ENCODE data around the gene DEPDC7.
A peak's percentile ranks its signal among the peaks of the same experiment; 100 is the strongest.
"Not testable (repeated sequence)": the region's sequence is repeated elsewhere in the genome, so short reads cannot be mapped to it uniquely, and the experiment has no call there.

Gene DEPDC7

DNA sequence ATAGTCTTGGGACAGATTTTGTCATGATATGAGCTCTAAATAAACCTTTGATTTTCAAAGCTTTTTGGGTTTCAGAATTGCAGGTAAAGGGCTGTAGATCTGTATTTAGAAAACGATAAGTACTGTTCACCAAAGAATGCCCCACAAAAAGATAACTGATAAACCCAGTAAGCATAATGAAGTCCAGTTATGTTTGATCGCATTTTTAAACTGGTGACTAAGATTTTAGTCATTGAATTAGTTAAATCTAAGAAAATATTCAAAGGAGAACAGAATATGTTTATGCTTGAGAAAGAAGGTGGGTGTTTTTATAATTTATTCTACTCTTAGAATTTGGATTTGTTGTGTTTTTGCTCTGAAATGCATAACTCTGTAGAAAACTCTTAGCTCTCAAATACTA lies 11.6 kb downstream of the DEPDC7 start:
- no peak for DNase-seq

GRCh38 chr11:33027846-33028536 lies 12.3 kb downstream of the DEPDC7 start:
- DNase-seq: no peak

DNA sequence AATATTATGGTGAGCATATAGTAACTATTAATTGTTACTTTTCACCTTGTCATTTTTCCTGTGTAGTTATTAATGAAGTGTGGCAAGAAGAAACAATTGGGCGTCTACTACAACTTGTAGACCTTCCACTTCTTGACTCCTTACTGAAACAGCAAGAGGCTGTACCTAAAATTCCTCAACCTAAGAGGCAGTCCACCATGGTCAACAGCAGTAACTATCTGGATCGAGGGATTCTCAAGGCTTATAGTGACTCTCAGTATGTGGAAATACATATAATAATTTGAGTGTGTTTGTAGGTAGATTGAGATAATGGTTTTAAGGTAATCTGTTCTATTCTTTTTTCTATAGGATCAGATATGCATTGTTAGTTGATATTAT lies 12.8 kb downstream of the DEPDC7 start:
- no peak for DNase-seq

DNA sequence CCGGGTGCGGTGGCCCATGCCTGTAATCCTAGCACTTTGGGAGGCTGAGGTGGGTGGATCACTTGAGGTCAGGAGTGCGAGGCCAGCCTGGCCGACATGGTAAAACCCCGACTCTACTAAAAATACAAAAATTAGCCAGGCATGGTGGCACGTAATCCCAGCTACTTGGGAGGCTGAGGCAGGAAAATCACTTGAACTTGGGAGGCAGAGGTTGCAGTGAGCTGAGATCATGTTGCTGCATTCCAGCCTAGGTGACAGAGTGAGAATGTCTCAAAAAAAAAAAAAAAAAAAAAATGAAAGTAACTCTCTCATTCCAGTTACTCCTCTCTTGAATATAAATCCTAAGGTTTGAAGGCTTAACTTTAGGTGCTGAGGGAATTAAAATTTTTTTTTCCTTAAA lies 13.5 kb downstream of the DEPDC7 start:
- not testable (repeated sequence) for DNase-seq

DNA sequence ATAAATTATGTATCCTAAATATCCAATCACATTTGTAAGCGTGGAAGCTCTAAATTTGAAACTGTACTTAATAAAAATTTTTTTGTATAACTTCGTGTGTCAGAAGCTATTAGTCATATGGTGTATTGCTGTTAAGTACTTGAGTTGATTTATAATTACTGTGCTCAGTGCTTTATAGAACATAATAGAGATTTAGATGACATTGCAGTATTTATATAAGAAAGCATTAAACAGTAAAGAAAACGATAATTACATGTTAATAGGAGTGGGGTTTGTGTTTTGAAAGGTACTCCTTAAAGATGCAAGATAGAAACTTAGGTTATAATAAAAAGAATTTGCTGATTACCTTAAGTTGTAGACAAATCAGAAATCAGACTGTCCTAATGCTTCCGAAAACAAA lies 17.8 kb downstream of the DEPDC7 start:
- DNase-seq: no peak

GRCh38 chr11:33035011-33035410 lies 19.3 kb downstream of the DEPDC7 start:
- DNase-seq: no peak

DNA sequence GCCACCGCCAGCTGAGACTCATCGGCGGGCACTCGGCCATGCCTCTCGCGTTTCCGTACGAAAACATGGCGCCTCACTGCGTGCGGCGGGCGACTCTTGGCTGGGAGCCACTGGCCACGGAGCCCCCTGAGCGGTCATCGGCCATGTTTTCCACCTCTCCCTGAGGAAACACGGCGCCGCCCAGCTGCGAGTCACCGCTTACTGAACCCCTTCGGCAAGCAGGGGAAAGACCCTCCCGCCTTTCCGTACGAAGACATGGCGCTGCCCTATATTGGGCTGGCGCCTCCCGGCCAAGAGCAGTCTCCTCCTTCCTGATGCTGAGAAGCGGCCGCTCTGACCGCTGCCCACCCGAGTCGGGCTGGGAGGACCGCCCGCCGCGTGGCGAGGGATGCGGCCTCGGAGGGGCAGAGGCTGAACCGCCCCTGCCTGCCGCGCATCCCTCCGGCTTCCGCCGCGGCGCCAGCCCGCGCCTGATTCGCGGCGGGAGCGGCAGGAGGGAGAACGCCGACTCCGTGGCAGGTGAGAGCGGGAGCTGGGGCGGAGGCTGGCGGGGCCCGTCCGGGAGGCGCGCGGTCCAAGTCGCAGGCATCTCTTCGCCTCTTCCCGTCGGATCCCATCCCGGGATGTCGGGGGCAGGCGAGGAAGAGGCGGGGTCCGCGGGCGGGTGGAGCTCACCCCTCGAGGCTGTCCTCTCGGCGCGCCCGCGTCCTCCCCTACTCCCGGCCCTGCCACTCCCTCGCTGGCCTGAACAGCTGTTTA lies 23.8 kb downstream of the DEPDC7 start, which contains the start of gene TCP11L1:
TCP11L1 (plus strand) TSS at position 299 of the 759 bp plus-strand sequence. CDS start 4,202 bp downstream, outside the sequence.
- peak; percentile 97 for DNase-seq

DNA sequence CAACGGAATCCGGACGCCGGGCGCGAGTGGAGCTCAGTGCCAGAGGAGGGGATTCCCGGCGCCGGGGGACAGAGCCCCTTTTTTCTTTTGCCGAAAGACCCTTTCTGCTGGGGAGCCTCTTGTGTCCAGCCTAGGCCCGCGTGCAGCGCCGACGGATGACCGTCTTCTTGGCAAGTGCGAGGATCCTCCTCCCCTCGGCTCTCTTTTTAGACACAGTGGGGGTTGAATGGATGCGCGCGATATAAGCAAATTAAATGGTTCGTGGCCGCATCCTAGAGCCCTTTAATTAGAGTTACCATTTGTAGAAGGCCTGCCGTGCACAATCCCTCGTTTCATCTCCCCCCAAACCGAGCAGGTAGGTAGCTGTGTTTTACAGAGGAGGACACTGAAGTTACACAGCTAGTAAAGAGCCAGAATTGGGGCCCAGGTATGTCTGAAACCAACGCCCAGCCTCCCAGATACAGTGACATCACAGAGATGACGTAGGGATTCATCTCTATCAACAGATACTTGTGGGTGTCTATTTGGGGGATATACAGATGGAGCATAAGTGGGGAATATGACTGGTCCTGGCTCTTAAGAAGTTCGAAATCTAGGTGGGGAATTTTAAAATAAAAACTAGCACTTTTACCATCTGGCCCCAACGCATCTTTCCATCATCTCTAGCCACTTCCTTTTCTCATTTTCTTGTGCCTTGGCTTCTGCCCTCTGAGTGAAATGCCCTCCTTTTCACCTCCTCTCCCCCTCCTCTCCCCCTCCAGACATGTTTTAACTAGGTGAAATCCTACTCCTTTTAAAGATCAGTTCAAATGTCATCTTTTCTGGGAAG lies 24.6 kb downstream of the DEPDC7 start:
- DNase-seq: no peak

- DNase-seq: no peak
These were observed 25.3 kb downstream of the DEPDC7 start for GRCh38 chr11:33040862-33041453.

- DNase-seq: no peak
These were observed 27.6 kb downstream of the DEPDC7 start for GRCh38 chr11:33043221-33043830.

GRCh38 chr11:33044285-33044756 lies 28.6 kb downstream of the DEPDC7 start:
- no peak for DNase-seq

GRCh38 chr11:33045551-33046255 lies 30.0 kb downstream of the DEPDC7 start:
- DNase-seq: no peak

GRCh38 chr11:33048701-33049100 lies 33.0 kb downstream of the DEPDC7 start:
- not testable (repeated sequence) for DNase-seq

DNA sequence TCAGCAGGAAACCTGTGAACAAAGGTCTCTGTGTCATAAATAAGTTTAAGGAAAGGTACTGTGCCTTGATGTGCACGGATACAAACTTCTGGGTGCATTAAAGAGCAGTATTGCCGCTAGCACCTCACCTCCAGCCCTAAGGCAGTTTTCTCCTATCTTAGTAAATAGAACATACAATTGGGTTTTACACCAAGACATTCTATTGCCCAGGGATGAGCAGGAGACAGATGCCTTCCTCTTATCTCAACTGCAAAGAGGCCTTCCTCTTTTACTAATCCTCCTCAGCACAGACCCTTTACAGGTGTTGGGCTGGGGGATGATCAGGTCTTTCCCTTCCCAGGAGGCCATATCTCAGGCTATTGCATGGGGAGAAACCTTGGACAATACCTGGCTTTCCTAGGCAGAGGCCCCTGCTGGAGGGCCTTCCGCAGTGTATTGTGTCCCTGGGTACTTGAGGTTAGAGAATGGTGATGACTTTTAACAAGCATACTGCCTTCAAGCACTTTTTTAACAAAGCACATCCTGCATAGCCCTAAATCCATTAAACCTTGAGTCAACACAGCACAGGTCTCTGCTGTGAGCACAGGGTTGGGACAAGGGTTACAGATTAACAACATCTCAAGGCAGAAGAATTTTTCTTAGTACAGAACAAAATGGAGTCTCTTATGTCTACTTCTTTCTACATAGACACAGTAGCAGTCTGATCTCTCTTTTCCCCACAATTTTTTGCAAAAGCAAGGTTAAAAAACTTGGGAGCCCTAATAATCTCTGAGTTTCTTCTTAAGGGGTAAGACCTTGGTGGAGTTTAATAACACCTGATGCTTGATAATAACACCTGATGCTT lies 34.1 kb downstream of the DEPDC7 start:
- DNase-seq: not testable (repeated sequence)

DNA sequence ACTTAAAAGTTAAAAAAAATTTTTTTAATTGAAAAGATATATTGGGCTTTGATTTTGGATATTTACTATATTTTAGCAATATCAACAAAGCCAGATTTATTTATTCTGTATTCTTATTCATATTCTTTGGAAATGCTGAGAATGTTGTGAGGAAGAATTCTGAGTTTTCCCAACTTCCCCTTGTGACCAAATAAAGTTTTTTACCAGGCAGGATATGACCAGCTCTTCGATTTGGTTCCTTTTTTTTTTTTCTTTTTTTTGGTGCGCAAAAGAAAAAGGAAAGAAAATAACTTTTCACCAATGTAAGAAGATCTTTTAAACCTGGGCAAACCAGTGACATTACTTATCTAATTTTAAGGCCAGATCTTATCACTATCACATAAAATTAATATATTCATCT lies 36.6 kb downstream of the DEPDC7 start:
- DNase-seq: no peak

DNA sequence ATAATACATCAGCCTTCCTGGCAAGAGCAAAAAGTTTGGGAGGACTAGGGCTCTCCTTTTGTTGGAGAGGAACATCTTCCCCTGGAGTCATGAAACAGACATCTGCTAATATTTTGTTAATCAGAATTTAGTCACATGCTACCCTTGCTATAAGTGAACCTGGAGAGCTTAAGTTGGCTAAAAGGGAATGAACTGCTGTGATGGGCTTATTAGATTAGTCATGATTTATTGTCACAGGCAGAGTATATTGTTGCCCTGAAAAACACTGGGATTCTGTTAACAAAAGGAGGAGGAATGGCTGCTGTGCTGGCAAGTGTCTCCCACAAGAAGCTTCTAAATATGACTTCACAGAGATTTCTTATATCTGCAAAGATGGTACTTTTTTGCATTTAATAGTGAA lies 39.7 kb downstream of the DEPDC7 start:
- DNase-seq: no peak

DNA sequence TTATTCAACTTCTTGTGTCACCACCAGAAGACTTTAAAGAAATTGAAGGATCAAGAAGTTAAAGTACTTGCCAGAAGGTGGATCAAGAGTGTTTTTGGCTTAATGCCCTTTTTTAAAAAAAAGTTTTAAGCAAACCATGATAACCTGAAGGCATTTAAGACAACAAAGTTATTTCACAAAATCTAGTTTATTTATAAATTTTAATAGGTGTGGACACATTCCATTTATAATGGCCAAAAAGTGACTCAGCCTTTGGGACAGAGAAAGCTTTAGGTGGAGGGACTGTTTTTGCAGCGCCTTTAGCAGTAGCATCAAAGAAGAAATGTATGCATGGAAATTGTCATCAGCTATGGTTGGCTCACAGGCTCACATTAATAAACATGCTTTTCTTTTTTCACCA lies 41.6 kb downstream of the DEPDC7 start:
- DNase-seq: no peak

DNA sequence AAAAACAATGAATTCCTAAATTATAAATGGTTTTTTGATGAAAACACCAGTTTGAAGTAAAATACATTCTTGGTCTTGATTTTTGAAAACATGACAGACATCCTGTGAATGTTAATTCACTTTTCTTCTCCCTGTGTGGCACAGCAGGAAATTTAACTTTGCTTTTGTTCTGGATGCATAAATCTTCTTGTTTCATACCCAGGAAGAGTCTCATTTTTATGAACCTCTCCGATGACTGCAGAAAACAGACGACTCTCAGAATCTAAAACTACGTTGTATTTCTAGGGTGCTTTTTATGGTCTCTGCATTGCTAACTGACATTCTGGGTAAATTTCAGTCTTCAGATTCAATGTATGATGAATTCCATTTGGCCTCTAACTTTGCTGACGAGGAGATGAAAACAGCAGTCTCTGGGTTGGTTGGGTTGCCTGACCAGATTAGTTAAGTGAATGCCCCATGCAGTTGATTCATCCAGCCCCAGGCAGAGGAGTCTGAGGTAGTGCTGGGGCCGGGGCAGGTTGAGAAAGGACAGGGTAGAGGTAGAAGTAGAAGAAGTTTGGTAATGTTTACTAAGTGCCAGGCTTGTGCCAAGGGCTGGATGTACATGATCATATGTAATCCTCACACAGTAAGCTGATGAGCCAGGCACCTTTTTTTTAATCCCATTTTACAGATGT lies 43.8 kb downstream of the DEPDC7 start:
- no peak for DNase-seq

GRCh38 chr11:33060271-33060670 lies 44.6 kb downstream of the DEPDC7 start:
- DNase-seq: no peak

GRCh38 chr11:33062137-33062536 lies 46.5 kb downstream of the DEPDC7 start:
- DNase-seq: no peak

Data from right hindlimb (tissue), 1 donor.